Measurements from ENCODE around the gene GPHN.

Gene GPHN

DNA sequence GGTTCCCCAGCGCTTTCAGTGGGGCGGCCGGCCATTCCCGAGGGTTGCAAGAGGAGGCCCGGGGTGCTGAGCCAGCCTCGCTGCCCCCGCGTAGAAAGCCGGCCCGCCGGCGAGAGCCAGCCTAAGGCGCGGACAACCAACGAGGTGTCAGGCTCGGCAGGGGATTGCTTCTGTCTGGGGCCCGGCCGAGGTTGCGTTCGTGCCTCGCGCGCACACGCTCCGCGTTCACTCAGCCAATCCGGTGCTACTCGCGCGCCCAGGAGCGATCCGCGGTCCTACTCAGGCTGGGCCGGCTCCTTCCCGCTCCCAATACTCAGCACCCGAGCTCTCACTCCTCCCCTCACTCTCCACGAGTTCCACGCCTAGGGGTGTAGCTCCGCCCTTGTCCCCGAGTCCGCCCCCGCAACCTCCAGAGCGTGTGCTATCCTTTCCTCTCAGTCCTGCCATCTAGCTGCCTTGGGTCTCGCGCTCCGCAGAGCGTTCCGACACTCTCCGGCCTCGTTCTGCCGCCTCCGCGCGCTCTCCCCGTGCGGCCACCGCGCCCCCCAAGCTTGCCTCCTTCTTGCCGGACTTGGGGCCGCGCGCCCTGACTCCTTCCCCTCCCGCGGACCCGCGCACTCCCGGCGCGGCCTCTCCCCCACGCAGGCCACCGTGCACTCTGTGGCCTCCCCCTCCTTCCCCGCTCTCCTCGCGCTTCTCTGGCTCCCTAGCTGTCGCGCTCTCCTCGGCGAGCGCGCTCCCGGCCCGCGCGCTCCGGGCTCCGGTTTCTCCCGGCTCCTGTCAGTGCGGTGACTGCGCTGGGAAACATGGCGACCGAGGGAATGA is at the start of gene GPHN:
Gene GPHN (plus strand): TSS at position 426 of the 825 bp plus-strand sequence.
- peaks cover 23% of the 10 kb centered on the region for H3K27me3 Mint-ChIP-seq
- H3K27ac Mint-ChIP-seq, result peak within 1 kb of the TSS; percentile 98

DNA sequence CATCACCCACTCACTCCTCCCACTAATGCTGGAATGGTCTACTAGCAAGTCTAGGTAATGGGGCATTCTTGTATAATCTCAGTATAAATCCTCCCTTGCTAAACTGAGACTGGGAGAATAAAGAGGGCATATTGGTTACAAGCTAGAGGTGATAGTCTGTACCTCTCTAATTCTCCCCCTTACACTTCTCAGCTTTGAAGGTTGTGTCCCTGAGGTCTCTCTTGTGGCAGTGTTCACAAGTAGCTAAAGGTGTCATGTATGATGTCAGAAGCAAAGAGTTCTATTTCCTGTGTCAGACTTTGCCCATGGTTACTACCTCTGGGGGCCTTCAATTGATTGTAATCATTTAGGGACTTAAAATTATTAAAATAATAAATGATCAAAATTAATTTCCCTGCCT is 48.3 kb upstream of the GPHN start:
- Mint-ChIP-seq H3K27me3 (no peaks in the 10 kb centered on the region), H3K36me3 (ENCODE audit: low read depth) (no peaks in the 10 kb centered on the region), H3K27ac (no peak overlapping the region)

More for the DNA sequence above, at the start of gene GPHN:
- Mint-ChIP-seq H3K4me1 (ENCODE audit: low read depth) (peaks cover 35% of the 10 kb centered on the region), H3K9me3 (no peaks in the 10 kb centered on the region), H3K36me3 (ENCODE audit: low read depth) (peaks cover 2% of the 10 kb centered on the region), H3K4me3 (peak within 1 kb of the TSS; percentile 92)

DNA sequence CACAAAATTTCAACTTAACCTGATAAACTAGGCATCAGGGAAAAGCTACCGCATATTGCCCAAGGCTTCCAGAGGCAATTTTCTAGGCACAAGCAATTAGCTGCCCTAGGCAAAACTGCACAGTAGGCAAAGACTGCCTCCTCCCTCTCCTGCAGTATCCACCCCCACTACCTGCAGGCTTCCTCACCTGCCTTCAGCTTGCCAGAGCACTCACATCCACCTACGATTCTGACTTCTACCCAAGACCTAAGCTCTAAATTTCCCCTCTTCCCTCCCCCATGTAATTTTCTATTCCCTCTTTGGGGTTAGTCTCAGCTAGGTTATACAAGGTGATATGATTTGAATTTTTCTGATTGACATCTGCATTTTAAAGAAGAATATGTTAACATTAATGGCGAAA is 43.7 kb upstream of the GPHN start:
- Mint-ChIP-seq H3K9me3 (no peaks in the 10 kb centered on the region), H3K36me3 (ENCODE audit: low read depth) (no peaks in the 10 kb centered on the region), H3K27me3 (no peaks in the 10 kb centered on the region), H3K4me1 (ENCODE audit: low read depth) (no peaks in the 10 kb centered on the region), H3K27ac (no peak overlapping the region), H3K4me3 (no peak overlapping the region)

More for the DNA sequence above, 48.3 kb upstream of the GPHN start:
- no peak overlapping the region for H3K4me3 Mint-ChIP-seq
- no peaks in the 10 kb centered on the region for H3K4me1 Mint-ChIP-seq (ENCODE audit: low read depth)
- H3K9me3 Mint-ChIP-seq, result no peaks in the 10 kb centered on the region

DNA sequence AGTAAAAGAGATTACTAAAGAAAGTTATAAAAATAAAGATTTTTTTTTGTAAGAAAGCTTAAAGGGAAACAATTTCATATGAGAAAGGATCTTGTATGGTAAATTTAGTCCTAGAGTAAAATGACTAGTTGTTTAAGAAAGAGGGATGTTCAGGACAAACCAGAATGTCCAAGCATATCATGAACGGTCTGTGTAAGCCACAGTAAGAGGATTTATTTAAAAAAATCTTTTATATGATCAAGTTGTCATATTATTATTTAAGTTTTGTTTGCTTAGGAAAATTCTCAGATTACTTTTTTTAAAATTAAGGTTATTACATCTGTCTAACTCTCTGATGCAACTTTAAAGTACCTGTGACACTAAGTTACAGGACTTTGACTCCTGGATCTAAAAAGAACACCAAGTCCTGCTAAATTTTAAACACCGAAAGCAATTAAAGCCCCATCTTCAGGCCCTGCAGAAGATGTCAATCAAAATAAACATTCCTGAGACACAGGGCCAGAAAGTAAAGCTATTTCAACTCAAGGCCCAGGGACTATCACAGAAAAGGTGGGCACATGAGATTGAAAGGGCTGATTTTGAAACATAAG is 39.1 kb upstream of the GPHN start:
- Mint-ChIP-seq H3K4me1 (ENCODE audit: low read depth) (no peaks in the 10 kb centered on the region), H3K4me3 (no peak overlapping the region), H3K27ac (no peak overlapping the region), H3K27me3 (no peaks in the 10 kb centered on the region), H3K9me3 (peaks cover 16% of the 10 kb centered on the region), H3K36me3 (ENCODE audit: low read depth) (peaks cover 8% of the 10 kb centered on the region)

DNA sequence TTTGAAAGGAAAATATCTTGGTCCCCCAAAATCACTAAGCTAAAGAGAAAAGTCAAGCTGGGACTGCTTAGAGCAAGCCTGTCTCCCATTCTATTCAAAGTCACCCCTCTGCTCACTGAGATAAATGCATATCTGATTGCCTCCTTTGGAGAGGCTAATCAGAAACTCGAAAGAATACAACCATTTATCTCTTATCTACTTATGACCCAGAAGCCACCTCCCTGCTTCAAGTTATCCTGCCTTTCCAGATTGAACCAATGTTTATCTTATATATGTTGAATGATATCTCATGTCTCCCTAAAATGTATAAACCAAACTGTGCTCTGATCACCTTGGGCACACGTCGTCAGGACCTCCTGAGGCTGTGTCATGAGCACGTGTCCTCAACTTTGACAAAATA is 36.4 kb upstream of the GPHN start:
- H3K4me3 Mint-ChIP-seq, result no peak overlapping the region
- H3K4me1 Mint-ChIP-seq (ENCODE audit: low read depth), result no peaks in the 10 kb centered on the region
- no peak overlapping the region for H3K27ac Mint-ChIP-seq
- H3K9me3 Mint-ChIP-seq, result peaks cover 16% of the 10 kb centered on the region
- no peaks in the 10 kb centered on the region for H3K27me3 Mint-ChIP-seq
- peaks cover 8% of the 10 kb centered on the region for H3K36me3 Mint-ChIP-seq (ENCODE audit: low read depth)

DNA sequence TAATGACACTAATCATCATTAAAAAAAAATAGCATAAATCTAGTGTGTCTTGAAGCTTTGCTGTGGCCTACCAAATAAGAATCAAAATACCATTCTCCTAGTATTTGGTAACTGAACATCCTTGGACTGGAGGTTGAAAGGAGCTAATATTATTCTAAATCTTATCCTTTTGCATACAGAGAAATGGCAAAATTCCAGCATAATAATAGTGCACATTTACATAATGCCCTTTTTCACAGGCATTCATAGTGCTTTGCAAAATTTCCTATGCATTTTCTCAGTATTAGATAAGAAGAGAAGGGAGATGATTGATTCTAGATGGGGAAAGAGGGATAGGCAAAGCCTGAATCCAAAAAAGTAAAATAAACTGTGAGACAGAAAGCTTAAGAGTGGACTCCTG is 35.7 kb upstream of the GPHN start:
- Mint-ChIP-seq H3K9me3 (peaks cover 16% of the 10 kb centered on the region), H3K36me3 (ENCODE audit: low read depth) (peaks cover 8% of the 10 kb centered on the region), H3K27ac (no peak overlapping the region), H3K4me1 (ENCODE audit: low read depth) (no peaks in the 10 kb centered on the region), H3K27me3 (no peaks in the 10 kb centered on the region), H3K4me3 (no peak overlapping the region)

DNA sequence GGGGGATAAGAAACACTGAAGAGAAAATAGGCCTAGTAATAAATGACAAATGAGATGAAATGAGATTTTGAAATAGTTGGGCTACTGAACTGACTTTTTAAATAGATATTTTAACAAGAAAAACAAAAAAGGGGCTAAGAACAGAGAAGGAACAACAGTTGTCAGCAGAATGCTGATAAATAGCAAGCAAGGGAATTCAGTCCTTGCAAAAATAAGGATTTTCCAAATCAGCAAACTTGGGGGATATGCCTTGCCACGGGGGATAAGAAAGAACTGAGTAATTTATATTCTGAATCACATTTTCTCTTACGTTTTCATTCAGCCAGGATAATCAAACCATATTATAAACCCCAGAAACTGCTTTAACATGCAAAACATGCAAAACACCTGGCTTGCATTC is 34.7 kb upstream of the GPHN start:
- Mint-ChIP-seq H3K27ac (no peak overlapping the region), H3K36me3 (ENCODE audit: low read depth) (peaks cover 8% of the 10 kb centered on the region), H3K4me1 (ENCODE audit: low read depth) (no peaks in the 10 kb centered on the region), H3K9me3 (peaks cover 16% of the 10 kb centered on the region), H3K4me3 (no peak overlapping the region), H3K27me3 (no peaks in the 10 kb centered on the region)

DNA sequence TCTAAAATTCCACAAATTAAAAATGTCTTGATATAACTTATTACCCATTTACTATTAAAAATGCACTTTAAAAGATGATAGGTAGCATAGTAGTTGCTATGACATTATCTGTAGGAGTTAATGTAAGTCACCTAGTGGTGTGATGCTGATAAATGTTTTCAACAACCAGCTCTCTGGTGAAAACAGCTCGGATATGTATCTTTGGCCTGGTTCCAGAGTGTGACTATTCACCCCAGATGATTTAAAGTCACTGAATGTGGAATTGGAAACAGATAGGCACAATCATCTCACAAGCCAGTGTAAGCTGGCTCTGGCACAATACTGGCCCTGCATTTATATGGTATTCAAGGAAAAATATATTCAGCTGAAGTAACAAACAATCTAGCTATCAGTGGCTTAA is 31.0 kb upstream of the GPHN start:
- no peaks in the 10 kb centered on the region for H3K4me1 Mint-ChIP-seq (ENCODE audit: low read depth)
- H3K9me3 Mint-ChIP-seq, result peaks cover 2% of the 10 kb centered on the region
- H3K4me3 Mint-ChIP-seq, result no peak overlapping the region
- no peaks in the 10 kb centered on the region for H3K27me3 Mint-ChIP-seq
- no peak overlapping the region for H3K27ac Mint-ChIP-seq
- H3K36me3 Mint-ChIP-seq (ENCODE audit: low read depth), result no peaks in the 10 kb centered on the region

DNA sequence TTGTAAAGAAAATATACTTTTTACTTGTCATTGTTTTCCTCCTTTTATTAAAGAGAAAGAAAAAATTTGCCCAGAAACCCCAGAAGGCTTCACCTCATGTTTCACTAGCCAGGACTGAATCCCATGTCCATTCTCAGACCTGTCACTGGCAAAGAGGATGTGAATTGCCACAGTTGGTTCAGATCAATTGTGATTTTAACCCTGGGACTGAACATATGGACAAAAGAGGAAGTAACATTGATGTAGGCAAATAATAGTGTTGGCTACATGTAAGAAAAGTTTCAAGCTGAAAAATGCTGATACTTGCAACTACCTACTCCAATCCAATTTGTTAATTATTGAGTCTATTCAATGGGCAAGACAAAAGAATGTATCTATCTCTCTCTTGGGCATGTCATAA is 30.4 kb upstream of the GPHN start:
- Mint-ChIP-seq H3K4me1 (ENCODE audit: low read depth) (no peaks in the 10 kb centered on the region), H3K4me3 (no peak overlapping the region), H3K36me3 (ENCODE audit: low read depth) (no peaks in the 10 kb centered on the region), H3K9me3 (no peaks in the 10 kb centered on the region), H3K27me3 (no peaks in the 10 kb centered on the region), H3K27ac (no peak overlapping the region)

DNA sequence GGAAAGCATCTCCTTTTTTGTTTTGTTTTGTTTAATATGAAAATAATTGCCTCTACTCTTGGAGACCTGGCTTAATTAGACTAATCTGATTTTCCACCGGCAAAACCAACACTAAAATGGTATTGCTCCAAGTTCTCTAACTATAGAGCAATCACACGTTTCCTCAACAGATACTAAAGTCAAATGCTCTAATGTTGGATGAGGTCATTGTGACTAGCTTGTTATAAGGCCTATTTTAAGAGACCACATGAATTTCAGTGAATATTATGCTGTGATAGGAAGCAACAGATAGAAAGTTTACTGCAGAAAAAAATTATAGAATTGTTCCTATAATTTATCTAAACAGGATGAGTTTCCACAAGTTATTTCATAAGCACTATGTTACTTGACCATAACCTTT is 25.1 kb upstream of the GPHN start:
- Mint-ChIP-seq H3K27me3 (no peaks in the 10 kb centered on the region), H3K4me3 (no peak overlapping the region), H3K36me3 (ENCODE audit: low read depth) (no peaks in the 10 kb centered on the region), H3K9me3 (no peaks in the 10 kb centered on the region), H3K4me1 (ENCODE audit: low read depth) (no peaks in the 10 kb centered on the region), H3K27ac (no peak overlapping the region)

DNA sequence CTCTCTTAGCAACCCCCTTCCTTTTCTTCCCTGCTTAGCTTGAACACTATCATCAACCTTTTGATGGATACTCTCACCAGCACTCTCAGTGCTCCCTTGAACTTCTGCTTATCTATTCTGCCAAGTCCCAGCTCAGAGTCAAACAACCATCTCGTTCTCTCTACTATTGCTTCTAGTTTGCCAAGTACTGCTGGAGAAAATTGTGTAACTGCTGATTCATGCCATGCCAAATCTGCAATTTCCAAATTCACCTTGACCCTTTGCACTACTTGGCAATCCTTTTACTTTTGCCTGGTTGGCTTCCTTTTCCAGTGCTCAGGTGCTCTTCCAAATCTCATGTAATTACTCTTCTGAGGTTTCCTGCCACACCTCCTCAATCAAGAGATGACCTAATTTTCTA is 24.6 kb upstream of the GPHN start:
- Mint-ChIP-seq H3K27ac (no peak overlapping the region), H3K9me3 (no peaks in the 10 kb centered on the region), H3K27me3 (no peaks in the 10 kb centered on the region), H3K36me3 (ENCODE audit: low read depth) (no peaks in the 10 kb centered on the region), H3K4me3 (no peak overlapping the region), H3K4me1 (ENCODE audit: low read depth) (no peaks in the 10 kb centered on the region)

DNA sequence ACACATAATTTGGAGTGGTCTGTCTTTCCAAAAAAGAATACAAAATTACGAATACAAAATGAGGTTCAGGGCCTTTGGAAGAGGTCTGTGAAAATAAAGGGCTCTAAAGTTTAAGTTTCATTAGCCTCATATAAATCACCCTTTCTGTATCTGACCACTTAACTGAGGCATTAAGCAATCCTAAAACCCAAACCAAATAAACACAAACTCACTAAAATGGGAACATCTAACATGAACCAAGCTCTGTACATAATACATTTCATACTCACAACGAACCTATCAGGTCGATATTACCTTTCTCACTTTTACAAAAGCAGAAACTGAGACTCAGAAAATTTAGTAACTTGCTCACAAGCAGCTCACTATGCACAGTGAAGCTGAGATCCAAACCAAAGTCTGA is 22.9 kb upstream of the GPHN start:
- Mint-ChIP-seq H3K27ac (no peak overlapping the region), H3K36me3 (ENCODE audit: low read depth) (no peaks in the 10 kb centered on the region), H3K9me3 (no peaks in the 10 kb centered on the region), H3K4me3 (no peak overlapping the region), H3K4me1 (ENCODE audit: low read depth) (no peaks in the 10 kb centered on the region), H3K27me3 (no peaks in the 10 kb centered on the region)

DNA sequence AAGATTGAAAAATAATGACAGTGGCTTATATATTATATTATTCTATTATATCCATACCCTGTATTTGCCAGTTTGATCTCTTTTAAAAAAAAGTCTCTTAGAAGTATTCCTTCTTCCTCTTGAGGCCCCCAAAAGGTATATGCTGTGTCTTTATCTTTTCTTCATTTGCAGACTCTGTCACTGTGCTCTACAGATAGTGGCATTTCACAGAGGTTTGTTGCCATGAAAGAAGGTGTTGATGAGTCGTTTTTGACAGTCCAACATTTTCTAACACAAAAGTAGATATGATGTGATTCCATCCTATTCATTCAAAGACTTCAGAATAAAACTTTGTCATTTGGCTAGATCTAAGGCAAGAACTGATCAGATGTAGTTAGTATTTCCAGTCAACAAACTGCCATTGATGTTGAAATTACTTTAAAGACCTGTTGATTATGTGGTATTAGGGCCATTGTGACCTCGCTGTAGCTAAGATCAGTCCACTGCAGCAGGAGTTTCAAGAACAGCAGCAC is 22.0 kb upstream of the GPHN start, which contains the start of gene CCDC196:
Gene CCDC196 (plus strand): TSS at position 462 of the 512 bp plus-strand sequence. CDS start 132 bp downstream, outside the sequence.
- H3K9me3 Mint-ChIP-seq, result no peaks in the 10 kb centered on the region
- H3K27ac Mint-ChIP-seq, result no peak within 1 kb of the TSS
- no peak within 1 kb of the TSS for H3K4me3 Mint-ChIP-seq
- H3K4me1 Mint-ChIP-seq (ENCODE audit: low read depth), result no peaks in the 10 kb centered on the region
- H3K36me3 Mint-ChIP-seq (ENCODE audit: low read depth), result no peaks in the 10 kb centered on the region
- no peaks in the 10 kb centered on the region for H3K27me3 Mint-ChIP-seq

DNA sequence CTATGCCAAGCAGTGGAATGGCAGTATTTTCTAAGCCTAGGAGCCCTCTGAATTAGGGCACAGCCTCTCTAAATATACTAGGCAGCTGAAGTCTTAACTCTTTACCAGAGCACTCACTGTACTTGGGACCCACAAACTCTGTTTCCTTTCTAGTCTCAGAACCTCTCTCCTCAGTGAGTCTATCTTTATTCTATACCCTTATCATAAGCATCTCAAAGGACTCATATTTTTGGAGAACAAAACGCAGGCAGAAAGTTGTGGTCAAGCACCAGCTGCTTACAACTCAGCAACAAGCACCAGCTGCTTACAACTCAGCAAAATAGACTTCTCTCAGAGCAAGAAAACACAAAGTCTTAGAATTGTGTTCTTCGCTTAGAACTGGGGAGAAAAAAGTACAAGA is 20.8 kb upstream of the GPHN start:
- H3K36me3 Mint-ChIP-seq (ENCODE audit: low read depth), result no peaks in the 10 kb centered on the region
- no peaks in the 10 kb centered on the region for H3K4me1 Mint-ChIP-seq (ENCODE audit: low read depth)
- H3K9me3 Mint-ChIP-seq, result no peaks in the 10 kb centered on the region
- H3K4me3 Mint-ChIP-seq, result no peak overlapping the region
- no peaks in the 10 kb centered on the region for H3K27me3 Mint-ChIP-seq
- no peak overlapping the region for H3K27ac Mint-ChIP-seq
